Measurements from ENCODE around the gene REC114. TPM values are rescaled to one million over a fixed set of nuclear protein-coding genes. Genes with fewer than 3 reads are reported as not detected.
"Not testable (repeated sequence)": the region's sequence is repeated elsewhere in the genome, so short reads cannot be mapped to it uniquely, and the experiment has no call there.

REC114 gene
- total RNA-seq, 1 experiment from 2014 or later: not detected

DNA sequence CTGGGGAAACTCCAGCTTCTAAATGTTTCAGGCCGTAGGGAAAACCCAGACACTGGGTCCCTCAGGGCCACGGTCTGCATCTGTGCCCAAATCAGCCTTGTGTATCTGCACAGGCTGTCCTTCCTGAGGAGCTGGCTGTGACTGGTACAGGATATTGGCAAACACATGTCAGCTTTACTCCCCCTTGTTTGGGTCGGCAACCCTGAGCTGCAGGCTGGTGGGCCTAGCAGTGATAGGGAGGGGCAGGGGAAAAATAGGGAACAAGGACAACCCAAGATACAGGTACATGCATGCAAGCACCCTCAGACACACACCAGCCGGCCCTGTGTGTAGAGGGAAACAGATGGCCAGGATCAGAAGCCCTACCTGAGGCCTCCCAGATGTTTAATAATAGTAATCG is 45.5 kb upstream of the REC114 start:
- peak; percentile 43 for ATAC-seq
- TF ChIP-seq, protein P1, sequence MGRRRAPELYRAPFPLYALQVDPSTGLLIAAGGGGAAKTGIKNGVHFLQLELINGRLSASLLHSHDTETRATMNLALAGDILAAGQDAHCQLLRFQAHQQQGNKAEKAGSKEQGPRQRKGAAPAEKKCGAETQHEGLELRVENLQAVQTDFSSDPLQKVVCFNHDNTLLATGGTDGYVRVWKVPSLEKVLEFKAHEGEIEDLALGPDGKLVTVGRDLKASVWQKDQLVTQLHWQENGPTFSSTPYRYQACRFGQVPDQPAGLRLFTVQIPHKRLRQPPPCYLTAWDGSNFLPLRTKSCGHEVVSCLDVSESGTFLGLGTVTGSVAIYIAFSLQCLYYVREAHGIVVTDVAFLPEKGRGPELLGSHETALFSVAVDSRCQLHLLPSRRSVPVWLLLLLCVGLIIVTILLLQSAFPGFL (CRISPR knock-in tag; IDR thresholded peaks at IDR 0.05; ENCODE audit: borderline replicate concordance): no peak
- TF ChIP-seq NR3C1 (CRISPR knock-in tag; conservative IDR thresholded peaks at IDR 0.05; ENCODE audit: low read depth): no peak
- TF ChIP-seq, protein P2, sequence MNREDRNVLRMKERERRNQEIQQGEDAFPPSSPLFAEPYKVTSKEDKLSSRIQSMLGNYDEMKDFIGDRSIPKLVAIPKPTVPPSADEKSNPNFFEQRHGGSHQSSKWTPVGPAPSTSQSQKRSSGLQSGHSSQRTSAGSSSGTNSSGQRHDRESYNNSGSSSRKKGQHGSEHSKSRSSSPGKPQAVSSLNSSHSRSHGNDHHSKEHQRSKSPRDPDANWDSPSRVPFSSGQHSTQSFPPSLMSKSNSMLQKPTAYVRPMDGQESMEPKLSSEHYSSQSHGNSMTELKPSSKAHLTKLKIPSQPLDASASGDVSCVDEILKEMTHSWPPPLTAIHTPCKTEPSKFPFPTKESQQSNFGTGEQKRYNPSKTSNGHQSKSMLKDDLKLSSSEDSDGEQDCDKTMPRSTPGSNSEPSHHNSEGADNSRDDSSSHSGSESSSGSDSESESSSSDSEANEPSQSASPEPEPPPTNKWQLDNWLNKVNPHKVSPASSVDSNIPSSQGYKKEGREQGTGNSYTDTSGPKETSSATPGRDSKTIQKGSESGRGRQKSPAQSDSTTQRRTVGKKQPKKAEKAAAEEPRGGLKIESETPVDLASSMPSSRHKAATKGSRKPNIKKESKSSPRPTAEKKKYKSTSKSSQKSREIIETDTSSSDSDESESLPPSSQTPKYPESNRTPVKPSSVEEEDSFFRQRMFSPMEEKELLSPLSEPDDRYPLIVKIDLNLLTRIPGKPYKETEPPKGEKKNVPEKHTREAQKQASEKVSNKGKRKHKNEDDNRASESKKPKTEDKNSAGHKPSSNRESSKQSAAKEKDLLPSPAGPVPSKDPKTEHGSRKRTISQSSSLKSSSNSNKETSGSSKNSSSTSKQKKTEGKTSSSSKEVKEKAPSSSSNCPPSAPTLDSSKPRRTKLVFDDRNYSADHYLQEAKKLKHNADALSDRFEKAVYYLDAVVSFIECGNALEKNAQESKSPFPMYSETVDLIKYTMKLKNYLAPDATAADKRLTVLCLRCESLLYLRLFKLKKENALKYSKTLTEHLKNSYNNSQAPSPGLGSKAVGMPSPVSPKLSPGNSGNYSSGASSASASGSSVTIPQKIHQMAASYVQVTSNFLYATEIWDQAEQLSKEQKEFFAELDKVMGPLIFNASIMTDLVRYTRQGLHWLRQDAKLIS (CRISPR knock-in tag; IDR thresholded peaks at IDR 0.05; ENCODE audit: borderline replicate concordance): no peak
- TF ChIP-seq, protein P3, sequence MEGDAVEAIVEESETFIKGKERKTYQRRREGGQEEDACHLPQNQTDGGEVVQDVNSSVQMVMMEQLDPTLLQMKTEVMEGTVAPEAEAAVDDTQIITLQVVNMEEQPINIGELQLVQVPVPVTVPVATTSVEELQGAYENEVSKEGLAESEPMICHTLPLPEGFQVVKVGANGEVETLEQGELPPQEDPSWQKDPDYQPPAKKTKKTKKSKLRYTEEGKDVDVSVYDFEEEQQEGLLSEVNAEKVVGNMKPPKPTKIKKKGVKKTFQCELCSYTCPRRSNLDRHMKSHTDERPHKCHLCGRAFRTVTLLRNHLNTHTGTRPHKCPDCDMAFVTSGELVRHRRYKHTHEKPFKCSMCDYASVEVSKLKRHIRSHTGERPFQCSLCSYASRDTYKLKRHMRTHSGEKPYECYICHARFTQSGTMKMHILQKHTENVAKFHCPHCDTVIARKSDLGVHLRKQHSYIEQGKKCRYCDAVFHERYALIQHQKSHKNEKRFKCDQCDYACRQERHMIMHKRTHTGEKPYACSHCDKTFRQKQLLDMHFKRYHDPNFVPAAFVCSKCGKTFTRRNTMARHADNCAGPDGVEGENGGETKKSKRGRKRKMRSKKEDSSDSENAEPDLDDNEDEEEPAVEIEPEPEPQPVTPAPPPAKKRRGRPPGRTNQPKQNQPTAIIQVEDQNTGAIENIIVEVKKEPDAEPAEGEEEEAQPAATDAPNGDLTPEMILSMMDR (IDR thresholded peaks at IDR 0.05): no peak
- no peak for TF ChIP-seq TP53 (CRISPR knock-in tag; IDR thresholded peaks at IDR 0.05)
- Mint-ChIP-seq H3K4me1 (peaks cover 34% of the 10 kb centered on the region), H3K36me3 (no peaks in the 10 kb centered on the region), H3K9me3 (no peaks in the 10 kb centered on the region), H3K27ac (no peak overlapping the region), H3K4me3 (no peak overlapping the region), H3K27me3 (ENCODE audit: low read depth) (peaks cover 6% of the 10 kb centered on the region; the same call in 1 of the 2 replicates)
- ChIA-PET POLR2A (no interaction called here), CTCF (interaction anchor here (0.8 to 1.0 kb wide), 5 partner anchors 70 to 307 kb away, joined by 3 to 4 read pairs (median 3); no protein-coding TSS in a partner anchor)
- DNase-seq (ENCODE audit: low spot score): no peak

DNA sequence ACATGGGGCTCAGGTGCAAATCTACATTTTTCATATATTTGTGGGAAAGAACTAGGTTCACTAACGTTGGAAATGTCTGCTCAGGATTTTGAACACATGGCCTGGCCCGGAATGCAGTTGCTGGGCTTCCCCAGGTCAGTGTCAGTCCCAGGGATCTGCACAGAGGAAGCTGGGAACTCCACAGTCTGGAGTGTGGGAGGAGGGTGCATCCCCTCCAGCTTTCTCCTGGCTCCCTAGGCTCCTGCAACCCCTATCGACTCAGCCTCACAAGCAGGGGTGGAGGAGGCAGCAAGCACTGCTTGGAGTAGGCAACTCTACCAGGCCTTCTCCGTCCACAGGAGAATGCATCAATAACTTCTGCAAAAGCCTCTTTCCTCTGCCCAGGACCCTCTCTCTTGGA is 44.1 kb upstream of the REC114 start:
- Mint-ChIP-seq H3K9me3 (no peaks in the 10 kb centered on the region), H3K36me3 (no peaks in the 10 kb centered on the region), H3K4me3 (no peak overlapping the region), H3K4me1 (peaks cover 31% of the 10 kb centered on the region), H3K27ac (no peak overlapping the region), H3K27me3 (ENCODE audit: low read depth) (peaks cover 6% of the 10 kb centered on the region; the same call in 1 of the 2 replicates)
- ATAC-seq: peak; percentile 29; the same call in 1 of the 2 replicates
- CTCF ChIA-PET: interaction anchor here (1.5 kb wide), 1 partner anchor 65 kb away, joined by 5 read pairs; no protein-coding TSS in a partner anchor
- no peak for DNase-seq (ENCODE audit: low spot score)
- POLR2A ChIA-PET: no interaction called here
- TF ChIP-seq, protein P4, sequence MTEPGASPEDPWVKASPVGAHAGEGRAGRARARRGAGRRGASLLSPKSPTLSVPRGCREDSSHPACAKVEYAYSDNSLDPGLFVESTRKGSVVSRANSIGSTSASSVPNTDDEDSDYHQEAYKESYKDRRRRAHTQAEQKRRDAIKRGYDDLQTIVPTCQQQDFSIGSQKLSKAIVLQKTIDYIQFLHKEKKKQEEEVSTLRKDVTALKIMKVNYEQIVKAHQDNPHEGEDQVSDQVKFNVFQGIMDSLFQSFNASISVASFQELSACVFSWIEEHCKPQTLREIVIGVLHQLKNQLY (CRISPR knock-in tag; IDR thresholded peaks at IDR 0.05): no peak
- TF ChIP-seq SMAD3 (CRISPR knock-in tag; IDR thresholded peaks at IDR 0.05; ENCODE audit: borderline replicate concordance): no peak
- TF ChIP-seq, protein P5, sequence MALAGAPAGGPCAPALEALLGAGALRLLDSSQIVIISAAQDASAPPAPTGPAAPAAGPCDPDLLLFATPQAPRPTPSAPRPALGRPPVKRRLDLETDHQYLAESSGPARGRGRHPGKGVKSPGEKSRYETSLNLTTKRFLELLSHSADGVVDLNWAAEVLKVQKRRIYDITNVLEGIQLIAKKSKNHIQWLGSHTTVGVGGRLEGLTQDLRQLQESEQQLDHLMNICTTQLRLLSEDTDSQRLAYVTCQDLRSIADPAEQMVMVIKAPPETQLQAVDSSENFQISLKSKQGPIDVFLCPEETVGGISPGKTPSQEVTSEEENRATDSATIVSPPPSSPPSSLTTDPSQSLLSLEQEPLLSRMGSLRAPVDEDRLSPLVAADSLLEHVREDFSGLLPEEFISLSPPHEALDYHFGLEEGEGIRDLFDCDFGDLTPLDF (CRISPR knock-in tag; IDR thresholded peaks at IDR 0.05): no peak
- TF ChIP-seq, protein P6, sequence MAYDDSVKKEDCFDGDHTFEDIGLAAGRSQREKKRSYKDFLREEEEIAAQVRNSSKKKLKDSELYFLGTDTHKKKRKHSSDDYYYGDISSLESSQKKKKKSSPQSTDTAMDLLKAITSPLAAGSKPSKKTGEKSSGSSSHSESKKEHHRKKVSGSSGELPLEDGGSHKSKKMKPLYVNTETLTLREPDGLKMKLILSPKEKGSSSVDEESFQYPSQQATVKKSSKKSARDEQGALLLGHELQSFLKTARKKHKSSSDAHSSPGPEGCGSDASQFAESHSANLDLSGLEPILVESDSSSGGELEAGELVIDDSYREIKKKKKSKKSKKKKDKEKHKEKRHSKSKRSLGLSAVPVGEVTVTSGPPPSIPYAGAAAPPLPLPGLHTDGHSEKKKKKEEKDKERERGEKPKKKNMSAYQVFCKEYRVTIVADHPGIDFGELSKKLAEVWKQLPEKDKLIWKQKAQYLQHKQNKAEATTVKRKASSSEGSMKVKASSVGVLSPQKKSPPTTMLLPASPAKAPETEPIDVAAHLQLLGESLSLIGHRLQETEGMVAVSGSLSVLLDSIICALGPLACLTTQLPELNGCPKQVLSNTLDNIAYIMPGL (CRISPR knock-in tag; IDR thresholded peaks at IDR 0.05): no peak

DNA sequence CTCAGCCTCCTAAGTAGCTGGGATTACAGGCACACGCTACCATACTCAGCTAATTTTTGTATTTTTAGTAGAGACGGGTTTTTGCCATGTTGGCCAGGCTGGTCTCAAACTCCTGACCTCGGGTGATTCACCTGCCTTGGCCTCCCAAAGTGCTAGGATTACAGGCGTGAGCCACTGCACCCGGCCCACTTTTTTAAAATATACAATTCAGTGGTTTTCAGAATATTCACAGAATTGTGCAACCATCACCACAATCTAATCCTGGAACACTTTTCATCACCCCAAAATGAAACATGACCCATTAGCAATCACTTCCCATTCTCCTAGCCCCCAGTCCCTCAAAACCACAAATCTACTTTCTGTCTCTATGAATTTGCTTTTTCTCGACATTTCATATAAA is 42.7 kb upstream of the REC114 start:
- H3K36me3 Mint-ChIP-seq; H3K9me3 Mint-ChIP-seq; ATAC-seq; DNase-seq (ENCODE audit: low spot score); H3K4me3 Mint-ChIP-seq; POLR2A ChIA-PET; H3K27ac Mint-ChIP-seq; H3K27me3 Mint-ChIP-seq (ENCODE audit: low read depth): not testable (repeated sequence)
- H3K4me1 Mint-ChIP-seq: peaks cover 30% of the 10 kb centered on the region
- CTCF ChIA-PET: interaction anchor here (0.7 kb wide), 1 partner anchor 66 kb away, joined by 3 read pairs; no protein-coding TSS in a partner anchor
